Left forelimb (tissue), 1 donor: ENCODE measurements around the gene CBX5.

ENCODE experiments used
- DNase-seq: peaks from one replicate; pipeline ENCODE4 v3.0.0-alpha.2; 2018; ENCODE audit warnings: low spot score

Gene CBX5

DNA sequence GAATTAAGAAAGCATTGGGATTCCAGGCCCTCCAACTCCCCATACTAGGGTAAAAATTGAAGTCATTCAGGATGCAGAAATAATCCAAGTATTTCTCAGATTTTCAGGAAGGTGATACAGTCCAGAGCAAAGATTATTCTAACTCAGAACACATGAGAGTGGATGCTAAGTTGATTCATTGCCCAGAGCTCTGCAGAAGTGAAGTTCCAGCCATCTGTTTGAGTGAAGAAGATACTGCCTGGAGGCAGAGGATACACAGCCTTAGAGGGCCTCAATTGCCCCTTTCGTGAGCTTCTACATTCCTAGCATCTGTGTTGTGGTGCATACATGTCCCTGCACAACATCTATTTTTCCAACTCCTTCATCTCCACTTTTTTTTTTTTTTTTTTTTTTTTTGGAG, 54.3 kb downstream of the CBX5 start:
- DNase-seq: no peak

DNA sequence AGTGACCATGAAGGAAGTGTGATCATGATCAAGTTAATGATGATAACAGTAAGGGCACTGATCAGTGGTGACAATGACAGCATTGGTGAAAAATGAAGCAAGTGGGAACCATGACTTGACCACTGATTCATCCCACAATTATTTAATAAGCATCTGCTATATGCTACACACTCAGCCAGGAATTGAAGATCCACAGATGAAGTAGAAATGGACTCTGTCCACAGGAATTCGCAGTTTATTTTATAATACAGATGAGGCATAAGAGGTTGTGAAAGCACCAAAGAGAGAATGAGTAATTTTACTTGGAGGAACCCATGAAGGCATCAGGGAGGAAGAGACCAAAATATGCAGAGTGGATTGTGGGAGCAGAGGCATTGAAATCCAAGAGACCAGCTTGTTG, 57.3 kb downstream of the CBX5 start:
- DNase-seq: no peak

DNA sequence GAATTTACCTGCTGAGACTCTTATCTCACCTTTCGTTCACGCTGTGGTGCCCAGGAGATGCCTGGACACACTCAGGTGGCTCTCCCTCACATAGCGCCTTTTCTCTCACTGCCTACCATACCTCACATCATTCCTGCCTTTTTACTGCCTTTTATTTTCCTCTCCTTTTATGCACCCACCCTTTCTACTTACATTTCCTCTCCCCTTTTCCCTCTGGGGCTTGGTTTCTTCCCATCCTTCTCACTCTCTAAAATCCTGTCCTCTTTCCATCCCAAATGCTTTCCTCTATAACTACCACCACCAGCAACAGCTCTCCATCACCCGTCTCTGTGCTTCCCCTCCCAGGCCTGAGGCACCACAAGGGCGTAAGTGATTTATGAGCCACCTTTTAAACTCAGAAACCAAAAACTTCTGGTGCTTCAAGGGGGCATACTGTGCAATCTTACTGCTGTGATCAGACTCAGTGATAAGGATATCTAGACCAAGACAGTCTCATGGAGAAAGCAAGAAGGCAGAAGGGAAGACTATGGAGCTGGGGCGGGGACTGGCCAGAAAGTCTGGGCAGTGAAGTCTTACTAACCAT, 58.4 kb downstream of the CBX5 start:
- DNase-seq: no peak

DNA sequence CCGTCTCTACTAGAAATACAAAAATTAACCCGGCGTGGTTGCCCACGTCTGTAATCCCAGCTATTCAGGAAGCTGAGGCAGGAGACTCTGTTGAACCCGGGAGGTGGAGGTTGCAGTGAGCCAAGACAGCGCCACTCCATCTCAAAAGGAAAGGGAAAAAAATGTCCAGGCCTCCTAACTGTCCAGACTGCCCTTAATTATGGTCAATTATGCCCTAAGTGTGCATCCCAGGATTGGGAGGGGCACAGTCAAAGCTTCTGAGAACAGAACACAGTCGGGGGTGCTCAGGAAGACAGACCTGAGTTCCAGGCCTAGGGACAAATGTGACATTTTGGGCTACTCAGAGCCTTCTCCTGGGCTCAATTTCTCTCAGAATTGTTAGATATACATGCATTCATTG, 59.4 kb downstream of the CBX5 start:
- no peak for DNase-seq

DNA sequence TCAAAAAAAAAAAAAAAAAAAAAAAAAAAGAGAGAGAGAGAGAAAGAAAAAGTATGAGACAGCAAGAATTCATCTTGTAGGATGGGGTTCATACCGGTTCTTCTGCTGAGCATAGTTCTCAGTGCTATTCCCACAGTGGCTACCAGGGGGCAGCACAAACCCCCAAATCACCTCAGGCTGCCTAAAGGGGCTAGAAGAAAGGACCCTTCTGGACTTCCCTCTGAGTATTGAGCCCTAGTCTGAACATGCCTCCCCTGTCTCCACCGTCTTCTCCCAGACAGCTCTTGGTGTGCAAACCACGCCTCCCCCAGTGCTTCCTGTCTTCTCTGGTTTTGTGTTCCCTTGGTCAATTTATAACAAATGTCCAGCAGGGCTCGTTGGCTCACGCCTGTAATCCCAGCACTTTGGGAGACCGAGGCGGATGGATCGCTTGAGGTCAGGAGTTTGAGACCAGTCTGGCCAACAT, 59.8 kb downstream of the CBX5 start:
- DNase-seq: no peak

DNA sequence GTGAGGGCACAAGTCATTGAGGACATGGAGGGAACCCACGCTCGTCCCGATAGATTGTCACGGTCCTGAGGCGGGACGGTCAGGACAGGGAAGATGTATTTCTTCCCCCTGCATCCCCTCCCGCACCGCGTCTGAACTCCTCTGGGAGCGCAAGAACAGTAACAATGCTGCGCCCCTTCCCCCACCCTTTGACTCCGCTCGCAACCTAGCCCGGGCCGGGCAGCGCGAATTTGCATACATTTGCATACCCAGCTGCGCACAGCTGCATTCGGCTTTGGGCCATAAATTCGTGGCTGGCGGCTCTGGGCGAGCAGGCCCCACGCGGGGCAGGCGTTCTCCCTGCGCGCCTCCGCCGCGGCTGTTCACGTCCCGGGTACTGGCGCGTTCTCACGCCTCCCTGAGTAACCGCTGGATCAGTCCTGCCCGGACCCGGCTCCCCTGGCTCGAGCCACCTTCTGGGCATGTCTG, 62.1 kb downstream of the CBX5 start:
- peak; percentile 65 for DNase-seq

DNA sequence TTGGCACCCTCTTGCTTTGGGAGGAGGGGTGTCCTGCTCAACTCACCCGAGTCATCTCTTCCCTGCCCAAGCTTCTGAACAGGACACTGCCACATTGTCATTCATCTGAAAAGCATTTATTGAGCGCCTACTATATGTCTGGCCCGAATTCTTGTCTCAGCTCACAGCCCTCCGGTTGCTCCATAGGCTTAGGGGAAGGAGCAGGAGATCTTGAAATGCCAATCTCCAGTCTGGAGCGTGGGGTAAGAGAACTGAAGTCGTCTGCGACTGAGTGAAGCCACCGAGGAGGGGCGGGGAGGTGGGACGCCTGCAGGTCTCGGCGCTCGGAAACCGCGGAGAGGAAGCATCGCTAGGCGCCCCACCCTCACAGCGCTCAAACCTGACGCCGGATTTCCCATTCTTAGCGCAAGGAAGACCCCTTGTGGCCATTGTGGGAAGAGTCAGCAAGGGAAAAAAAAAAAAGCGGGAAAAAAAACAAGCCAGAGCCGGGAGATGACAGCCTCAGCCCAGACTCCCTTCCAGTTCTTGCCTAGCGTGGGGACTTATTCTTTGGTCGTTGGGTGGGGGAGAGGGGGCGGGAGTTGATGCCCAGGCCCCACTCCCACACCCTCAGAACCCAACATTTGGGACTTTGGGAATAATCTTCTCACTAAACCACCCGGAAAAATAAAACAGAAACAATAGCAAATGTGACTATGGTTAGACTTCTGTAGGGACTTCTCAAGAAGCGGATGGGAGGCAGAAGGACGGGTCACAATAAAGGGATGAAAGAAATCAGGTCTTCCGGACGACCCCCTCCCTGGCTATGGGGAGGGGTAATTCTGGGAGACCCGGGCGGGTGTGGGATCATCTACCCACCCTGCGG, 62.9 kb downstream of the CBX5 start:
- peak; percentile 82 for DNase-seq

DNA sequence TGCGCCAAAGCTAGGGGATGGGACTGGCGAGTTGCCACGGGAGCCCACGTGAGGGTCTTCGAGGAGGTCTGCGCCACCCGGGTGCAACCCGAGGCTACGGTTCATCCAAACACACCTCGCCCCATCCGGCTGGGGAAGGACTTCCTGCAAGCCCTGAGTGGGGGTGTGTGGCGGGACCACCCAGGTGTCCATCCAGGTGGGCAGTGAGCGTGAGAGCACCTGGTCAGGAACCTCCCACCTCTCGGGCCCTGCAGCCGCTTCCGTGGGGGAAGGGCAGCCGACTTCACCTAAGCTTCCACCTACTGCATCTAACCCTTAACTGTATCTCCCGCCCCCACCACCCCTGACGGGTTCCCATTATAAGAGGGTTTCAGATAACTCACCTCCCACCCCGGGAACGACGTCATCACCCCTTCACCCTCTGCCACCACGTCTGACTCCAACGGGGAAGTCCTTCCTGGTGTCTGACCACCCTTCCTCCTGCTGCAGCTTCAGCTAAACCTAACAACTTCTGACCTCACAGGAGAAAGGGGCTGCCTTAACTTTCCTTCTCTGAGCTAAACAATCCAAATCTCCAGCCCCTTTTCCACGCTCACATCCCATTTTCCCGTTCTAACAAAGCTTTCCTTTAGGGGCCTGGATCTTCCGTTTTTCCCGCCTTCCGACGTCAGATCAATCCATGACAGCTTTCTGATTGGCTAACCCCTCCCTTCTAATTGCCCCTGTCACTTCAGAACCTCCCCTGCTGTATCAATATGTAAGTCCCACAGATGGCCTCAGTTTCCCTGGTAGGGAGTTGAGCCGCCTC, 63.7 kb downstream of the CBX5 start:
- DNase-seq: no peak

DNA sequence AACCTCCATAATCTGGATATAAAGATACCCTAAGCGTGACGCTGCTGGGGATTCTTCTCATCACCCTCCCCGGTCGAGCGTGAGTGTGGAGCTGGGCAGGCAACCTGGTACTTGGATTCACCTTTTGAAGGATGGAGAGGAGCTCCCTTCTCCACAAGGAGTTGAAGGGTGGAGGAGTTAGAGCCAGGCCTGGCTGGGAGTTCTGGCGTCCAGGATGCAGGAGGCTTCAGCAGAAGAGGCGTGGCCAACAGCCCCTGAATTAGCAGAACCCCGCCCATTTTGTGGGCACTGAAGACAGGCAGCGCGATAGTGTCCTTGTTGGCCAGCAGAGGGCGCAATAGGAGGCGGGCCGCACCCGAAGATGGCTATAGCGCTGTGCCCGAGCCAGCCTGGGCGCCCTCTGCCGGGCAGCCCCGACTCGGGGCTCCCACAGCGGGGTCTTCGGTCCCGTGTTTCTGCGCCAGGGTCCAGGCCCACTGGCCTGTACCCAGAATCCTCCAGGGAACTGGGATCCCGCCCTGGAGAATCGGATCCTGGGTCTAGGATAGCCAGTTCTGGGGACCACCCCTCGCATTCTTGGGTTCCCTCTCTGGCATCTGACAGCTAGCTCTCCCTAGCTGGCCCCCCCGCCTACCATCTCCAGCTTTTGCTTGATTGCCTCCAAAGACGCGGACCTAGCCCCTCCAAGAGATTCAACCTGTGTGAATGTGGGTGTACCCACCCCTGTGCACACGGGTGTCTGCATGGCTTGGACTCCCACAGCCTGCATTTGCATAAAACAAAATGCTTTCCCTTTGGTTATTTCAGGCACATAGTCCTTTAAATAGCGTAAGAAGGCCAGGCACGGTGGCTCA, 65.1 kb downstream of the CBX5 start:
- peak; percentile 55 for DNase-seq

DNA sequence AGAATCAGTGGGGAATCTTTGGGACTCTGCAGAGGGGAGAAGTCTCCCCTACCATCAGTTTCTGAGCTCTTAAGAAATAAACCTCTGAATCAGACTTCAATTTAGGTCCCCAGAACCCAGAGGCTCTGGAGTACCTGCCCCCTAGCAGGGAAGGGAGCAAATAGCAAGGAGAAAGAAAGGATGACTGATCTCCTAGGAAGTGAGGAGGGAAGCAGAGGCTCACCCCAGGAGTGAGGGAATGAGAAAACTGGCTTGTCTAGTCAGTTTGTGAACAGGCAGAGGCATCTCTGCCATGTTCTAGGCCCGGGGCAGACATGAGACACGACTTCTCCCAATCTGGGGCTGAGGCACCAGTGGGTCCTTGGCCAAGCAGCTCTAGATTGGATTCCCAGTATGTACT, 66.8 kb downstream of the CBX5 start:
- no peak for DNase-seq

DNA sequence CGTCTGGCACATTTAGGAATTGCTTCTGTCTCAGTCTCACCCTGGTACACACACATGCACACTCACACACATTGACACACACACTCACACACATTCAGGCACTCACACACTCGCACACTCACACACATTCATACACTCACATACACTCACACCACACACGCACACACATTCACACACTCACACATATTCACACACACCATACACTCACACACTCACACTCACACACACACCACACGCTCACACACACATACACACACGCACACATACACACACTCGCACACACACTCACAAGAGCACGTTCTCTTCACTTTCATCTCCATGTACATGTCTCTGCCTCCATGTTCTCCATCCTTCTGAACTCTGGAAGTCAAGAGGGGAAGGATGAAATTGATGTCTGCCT, 68.0 kb downstream of the CBX5 start:
- DNase-seq: no peak

DNA sequence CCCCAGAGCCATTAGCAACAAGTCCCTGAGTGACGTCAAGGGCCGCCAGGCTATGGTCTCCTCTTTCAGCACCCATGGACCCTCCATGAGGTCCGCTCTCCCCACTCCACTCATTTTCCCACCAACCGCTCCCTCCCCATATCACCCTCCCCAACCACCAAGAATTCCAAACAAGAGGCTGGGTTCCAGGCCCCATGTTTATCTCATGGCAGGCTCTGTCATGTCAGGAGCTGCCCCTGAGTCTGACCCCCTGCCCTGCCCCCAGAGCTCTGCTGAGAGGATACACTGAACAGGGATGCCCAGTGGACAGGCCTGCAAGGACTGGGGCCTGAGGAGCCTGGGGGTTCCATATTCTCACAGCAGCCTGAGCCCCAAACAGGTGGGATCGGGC, 69.5 kb downstream of the CBX5 start:
- DNase-seq: no peak

DNA sequence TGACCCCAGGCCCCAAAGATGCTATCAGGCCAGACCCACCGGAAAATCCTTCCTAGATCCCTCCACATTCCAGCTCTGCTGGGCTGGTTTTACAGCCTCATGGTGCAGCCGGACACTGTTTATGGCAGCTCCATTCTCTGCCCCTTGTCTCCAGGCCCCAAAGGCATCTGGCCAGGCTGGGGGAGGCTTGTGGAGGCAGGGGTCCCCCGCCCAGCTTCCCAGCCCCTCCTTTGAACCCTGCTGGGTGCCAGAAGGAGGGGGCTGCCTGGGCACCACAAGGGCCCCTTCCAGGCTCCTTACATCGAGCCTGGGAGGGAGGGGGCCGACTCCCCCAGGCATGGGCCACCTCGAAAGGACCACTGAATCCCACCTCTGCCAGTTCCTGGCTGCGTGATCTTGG, 71.3 kb downstream of the CBX5 start:
- DNase-seq: no peak

DNA sequence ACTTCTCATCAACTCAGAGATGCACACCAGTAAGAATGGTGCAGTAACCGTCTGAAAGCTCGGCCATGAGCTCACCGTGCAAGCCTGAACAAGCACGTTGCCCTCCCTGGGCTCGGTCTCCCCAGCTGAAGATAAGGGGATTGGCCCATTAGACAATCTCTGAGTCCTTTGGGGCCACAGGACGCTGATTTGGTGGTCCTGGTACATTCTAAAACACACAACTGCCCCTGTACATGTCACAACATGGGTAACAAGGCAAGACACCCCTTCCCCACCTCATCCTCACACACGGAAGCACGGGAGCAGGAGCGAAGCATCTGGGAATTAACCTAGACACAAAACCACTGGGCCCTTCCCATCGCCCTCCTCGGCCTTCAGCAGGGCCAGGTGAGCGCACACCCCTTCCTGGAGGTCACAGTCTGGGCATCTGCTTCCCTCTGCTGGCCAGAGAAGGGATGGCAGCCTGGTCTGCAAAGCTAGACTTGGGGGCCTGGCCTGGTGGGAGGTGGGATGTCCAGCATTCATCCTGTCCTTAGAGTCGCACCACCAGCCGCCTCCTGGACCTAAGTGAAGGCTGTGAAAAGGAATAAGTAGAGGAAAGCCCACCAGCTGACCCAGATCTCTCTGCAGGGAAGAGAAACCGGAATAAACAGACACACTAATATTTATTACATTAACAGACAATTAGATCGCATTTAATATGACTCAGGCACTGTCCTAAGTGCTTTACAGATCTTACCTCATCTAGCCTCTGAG, 72.2 kb downstream of the CBX5 start:
- no peak for DNase-seq

DNA sequence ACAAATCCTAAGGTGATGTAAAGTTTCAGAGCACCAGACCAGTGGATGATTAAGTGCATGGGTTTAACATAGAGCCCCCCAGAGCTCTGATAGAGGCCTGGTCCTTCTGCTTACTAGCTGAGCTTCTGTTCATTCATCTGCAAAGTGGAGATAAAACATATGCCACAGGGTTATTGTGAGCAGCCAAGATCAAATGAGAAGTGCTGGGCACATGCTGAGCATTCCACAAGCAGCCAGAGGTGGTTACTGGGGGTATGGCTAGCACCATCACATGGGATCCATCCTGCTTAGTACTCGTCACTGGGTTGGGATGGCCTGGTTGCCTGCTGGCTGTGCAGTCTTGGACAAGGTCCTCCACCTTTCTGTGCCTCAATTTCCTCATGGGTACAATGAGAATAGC, 73.1 kb downstream of the CBX5 start:
- no peak for DNase-seq

DNA sequence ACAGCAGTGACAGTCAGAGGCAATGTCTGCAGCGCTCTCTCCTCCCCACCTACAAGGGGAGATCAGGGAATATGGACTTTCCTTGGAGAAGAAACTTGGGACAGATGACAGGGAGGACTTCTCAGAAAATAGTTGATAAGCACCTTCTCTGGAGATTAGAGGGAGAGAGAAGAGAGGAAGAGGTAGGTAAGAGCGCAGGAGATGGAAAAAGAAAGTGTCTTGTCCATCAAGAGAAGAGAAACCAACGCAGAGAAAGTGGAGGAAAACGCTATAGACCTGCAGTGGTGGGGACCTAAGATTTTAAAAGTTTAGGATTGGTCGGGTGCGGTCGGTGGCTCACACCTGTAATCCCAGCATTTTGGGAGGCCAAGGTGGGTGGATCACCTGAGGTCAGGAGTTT, 75.6 kb downstream of the CBX5 start:
- DNase-seq: no peak

DNA sequence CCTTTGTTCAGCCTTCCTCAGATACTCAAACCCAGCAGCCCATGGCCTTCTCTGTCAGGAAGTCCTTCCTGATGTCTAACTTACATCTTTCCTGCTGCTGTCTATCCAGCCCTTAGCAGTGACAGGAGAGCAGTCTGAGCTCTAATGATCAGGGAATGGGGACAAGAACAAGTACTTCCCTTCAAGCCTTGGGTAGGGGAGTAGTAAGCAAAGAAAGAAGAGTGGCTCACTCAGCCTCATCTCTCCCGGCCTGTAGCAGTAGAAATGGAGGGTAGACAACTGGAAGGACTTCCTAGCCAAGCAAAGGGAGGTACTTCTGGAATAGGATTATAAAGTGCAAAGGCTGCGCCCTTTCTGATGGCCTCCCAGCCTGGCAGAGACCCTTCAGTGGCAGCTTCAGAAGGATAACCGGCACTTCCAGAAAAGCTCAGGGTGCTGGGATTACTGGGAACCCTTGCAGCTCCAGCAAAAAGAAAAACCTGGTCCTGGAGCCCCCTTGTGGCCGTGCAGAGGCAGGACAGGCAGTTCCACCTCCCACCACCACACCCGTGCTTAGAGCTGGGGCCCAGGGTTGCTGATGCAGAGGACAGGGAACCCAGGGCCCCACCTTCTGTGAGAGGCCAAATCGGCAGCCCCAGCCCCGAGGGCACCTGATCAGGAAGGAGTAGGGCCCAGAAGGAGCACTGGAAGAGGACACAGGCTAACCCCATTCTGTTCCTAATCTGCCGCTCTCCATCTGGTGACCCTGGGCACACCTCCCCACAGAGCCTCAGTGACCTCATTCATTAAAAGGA, 78.7 kb downstream of the CBX5 start:
- no peak for DNase-seq

DNA sequence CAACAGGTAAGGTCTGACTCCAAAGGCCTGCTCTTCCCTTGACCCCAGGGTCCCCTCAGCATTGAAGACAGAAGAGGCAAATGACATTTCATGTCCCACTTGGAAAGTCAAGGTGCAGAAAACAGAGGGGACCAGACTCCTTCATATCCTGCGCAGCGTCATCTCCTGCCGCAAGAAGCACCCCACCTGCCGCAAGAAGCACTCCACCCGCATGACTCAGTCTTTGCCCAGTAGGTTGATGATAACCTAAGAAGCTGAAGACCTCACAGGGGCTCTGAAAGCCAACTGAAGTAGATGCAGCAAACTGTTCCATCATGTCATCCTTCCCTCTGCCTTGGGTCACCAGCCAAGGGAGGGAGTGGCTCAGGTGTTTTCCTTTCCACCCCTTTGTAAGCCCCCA, 79.5 kb downstream of the CBX5 start:
- no peak for DNase-seq

DNA sequence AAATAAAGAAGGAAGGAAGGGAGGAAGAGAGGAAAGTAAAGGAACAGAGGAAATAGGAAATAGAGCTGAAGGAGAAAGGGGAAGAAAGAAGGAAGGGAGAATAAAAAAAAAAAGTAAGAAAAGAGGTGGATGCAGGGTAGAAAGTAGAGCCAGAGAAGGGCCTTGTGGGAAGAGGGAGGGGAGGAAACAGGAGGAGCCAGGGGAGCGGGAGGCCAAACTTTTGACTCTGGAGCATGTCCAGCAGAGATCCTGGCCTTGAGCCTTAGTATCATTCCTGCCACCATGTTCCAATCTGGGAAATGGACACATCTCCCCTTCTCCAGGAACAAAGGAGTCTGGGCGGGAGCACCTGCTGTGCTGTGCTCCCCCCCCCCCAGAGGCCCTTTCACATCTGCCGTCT, 80.0 kb downstream of the CBX5 start:
- no peak for DNase-seq

DNA sequence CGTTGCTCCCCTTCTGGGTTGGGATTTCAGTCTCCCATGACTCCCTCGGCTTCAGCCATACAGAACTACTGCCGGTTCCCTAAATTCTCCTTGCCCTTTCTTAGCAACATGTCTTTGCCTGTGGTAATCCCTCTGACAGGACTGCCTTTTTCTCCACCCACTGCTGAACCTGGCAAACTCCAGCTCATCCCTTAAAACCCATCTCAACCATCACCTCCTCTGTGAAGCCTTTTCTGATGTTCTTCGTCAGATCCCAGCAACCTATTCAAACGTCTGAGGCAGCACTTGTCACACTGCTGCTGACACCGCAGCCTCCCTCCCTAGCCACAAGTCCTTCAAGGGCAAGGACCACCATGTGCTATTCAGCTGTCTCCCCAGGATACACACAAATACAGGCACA, 80.9 kb downstream of the CBX5 start:
- peak; percentile 38 for DNase-seq
